Hematopoietic multipotent progenitor cell treated with erythropoietin and hydrocortisone succinate and interleukin-3 and kit ligand, for 8 days (in vitro differentiated cells): Measurements from ENCODE around the gene ZNF557.

Experiments
- DNase-seq: peaks from one replicate; pipeline ENCODE4 v3.0.0-alpha.2; 2015

ZNF557 gene

GRCh38 chr19:7076151-7076550 is 6.6 kb downstream of the ZNF557 start:
- DNase-seq, result no peak

DNA sequence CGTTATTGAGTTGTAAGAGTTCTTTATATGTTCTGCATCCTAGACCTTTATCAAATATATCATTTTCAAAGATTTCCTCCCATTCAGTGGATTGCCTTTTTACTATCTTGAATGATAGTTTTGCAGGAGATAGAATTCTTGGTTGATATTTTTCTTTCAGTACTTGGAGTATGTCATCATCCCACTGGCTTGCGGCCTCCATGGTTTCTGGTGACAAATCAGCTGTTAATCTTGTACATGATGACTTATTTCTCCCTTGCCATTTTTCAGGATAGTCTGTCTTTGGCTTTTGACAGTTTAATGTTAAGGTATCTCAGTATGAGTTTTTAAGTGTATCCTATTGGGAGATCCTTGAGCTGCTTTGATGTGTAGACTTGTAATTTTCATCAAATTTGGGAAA is 8.5 kb downstream of the ZNF557 start:
- DNase-seq, result no peak

DNA sequence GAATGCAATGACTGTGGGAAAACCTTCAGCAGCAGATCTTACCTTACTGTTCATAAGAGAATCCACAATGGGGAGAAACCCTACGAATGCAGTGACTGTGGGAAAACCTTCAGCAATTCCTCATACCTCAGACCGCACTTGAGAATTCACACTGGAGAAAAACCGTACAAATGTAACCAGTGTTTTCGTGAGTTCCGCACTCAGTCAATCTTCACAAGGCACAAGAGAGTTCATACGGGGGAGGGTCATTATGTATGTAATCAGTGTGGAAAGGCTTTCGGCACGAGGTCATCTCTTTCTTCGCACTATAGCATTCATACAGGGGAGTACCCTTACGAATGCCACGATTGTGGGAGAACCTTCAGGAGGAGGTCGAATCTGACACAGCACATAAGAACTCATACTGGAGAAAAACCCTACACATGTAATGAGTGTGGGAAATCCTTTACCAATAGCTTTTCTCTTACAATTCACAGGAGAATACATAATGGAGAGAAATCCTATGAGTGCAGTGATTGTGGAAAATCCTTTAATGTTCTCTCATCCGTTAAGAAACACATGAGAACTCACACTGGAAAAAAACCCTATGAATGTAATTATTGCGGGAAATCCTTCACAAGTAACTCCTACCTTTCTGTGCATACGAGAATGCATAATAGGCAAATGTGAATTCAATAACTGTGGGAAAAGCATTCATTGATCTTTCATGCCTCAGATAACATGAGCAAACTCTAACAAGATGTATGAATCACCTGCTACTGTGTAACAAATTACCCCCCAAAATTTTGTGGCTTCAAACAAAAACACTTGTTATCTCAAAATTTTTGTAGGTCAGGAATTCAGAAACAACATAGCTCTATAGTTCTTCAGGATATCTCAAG is 13.8 kb downstream of the ZNF557 start:
- peak; percentile 16 for DNase-seq

- DNase-seq, result no peak
Observed at GRCh38 chr19:7088999-7089398, 19.5 kb downstream of the ZNF557 start.

GRCh38 chr19:7098096-7098495 is 28.6 kb downstream of the ZNF557 start:
- peak; percentile 25 for DNase-seq

DNA sequence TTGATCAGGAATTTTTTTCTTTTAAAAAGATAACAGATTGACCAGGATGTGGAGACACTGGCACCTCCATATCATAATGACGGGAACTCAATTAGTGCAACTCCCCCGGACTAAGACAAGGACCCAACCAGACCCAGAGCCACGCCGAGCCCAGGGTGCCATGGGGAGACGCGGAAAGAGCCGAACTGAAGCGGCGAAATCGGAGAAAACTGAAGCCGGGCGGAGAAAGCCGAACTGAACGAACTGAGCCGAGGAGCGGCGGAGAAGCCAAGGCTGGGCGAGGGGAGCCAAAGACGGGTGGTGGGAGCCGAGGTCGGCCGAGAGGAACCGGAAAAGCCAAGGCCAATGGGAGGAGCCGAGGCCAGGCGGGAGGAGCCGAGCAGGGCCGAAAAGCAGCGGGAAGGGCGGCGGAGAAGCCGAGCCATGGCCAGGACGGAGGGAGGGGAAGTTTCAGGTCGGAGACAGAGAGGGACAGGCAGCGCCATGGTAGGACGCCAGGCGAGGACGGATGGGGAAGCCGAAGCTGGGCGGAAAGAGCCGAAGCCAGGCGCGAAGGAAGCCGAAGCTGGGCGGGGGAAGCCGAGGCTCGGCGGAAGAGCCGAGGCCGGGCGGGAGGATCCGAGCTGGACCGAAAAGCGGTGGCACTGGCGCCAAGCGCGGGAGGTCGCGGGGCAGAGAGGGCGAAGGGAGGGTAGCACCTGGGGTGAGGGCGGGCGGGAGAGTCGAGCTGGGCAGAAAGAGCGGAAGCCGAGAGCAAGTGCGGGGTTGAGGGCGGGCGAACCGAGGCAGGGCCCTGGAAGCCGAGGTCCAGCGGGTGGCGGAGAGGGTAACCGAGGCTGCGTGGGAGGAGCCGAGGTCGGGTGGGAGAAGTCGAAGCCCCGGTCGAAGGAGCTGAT is 29.4 kb downstream of the ZNF557 start:
- peak; percentile 90 for DNase-seq

GRCh38 chr19:7099597-7099921 is 30.1 kb downstream of the ZNF557 start:
- no peak for DNase-seq

GRCh38 chr19:7101498-7102253 is 32.2 kb downstream of the ZNF557 start:
- DNase-seq, result no peak

GRCh38 chr19:7104747-7105447 is 35.4 kb downstream of the ZNF557 start:
- DNase-seq, result no peak

GRCh38 chr19:7106711-7107657 is 37.5 kb downstream of the ZNF557 start:
- DNase-seq, result no peak

DNA sequence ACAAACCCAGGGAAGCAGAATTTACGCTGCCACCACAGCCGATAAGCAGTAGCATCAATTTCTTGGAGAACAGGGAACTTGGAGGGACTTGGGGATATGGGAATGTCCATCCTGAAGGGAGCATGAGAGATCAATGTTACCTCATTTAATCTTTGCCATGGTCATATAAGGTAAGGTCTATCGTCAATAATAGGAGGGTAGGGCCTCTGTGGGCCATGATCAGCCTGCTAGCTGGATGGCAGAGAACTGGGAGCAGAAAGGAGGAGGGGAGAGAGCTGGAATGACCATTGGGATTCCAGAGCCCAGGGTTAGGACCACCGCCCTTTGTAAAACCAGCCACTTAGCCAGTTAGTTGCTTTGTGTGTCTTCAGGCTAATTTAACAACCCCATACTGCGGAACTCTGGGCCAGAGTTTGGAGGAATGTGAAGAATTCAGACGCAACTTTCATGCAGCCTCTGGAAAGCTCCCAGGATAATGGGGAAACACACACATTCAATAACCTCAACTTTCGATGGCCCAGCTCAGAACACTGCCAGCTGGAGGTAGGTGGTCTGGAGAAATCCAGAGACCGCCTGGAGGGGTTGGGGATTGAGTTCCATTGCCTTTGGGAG is 40.3 kb downstream of the ZNF557 start:
- DNase-seq, result no peak

DNA sequence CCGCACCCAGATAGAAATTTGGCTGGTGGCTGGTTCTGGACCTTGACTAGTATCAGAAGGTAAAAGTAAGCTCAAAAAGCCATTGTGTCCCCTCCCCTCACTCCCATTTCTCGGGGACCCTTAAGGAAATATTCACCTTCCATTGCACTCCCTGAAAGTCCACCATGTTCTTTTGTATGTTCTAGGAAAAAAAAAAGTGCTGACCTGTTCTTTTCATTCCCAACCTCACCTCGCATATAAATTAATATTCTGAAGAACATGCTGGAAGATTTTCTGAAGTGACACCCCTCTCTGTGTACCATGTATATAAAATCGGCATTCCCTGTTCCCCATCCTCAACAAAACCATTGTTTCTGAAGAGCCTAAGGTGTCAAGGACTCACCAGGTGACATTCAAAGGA is 43.2 kb downstream of the ZNF557 start:
- no peak for DNase-seq

DNA sequence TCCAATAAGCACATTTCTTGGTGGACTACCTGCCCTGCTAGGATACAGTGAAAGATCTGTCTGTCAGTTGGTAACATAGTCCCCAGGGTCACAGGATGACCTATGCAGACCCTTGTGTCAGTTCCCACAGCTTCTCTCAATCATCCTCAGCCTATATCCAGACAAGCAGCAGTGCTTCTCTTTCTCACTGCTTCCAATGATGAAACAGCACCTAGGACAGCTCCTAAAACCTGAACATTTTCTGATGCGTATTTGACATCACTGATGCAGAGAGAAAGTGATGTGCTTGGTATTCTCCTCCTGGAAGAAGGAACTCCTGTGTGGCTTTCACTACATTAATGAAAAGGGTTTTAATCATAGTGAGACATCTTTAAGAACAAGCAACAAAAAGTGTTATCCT is 43.7 kb downstream of the ZNF557 start:
- DNase-seq, result no peak

DNA sequence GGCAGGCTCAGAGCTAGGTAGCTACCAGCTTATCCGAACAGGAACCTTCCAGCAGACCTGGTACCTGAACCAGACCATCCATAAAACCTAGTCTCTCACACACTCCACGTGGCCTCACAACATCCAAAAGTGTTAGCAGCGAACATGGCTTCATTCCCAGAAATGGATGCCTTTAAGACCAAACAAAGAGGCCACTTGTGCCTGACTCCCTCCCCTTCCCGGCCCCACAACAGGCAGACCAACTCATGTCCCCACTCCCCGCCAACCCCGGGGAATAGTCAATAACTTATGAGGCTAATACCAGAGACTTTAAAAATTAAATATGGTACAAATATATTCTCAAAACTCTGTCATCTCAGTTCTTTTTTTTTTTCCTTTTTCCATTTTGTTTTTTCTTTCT is 46.2 kb downstream of the ZNF557 start:
- no peak for DNase-seq

GRCh38 chr19:7117248-7117647 is 47.7 kb downstream of the ZNF557 start:
- no peak for DNase-seq

DNA sequence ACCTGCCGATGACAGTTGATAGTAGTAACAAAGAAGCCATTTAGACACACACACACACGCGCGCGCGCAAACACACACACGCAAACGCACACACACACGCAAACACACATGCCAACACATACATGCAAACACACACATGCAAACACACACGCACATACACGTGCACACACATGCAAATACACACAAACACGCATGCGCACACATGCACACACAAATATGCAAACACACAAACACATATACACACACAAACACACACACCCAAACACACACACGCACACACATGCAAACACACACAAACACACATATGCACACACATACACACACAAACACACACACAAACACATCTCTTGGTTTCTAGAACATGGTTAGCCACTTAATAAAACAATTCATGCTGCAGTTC is 50.1 kb downstream of the ZNF557 start:
- no peak for DNase-seq

DNA sequence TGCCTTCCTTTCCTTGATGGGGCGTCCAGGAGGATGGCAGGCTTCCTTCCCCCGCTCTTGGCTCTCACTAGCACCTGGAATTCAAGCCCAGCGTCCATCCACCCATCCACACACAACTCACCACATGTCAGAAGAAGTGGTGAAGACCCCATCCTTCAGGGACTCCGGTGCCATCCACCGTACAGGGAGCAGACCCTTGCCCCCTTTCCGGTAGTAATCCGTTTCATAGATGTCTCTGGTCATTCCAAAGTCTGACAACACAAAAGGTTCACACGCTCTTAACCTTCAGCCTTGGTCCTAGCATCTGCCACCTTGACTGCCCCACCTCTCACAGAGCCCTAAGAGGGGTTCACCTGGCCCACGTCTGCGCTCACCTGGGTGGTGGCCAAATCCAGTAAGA is 51.0 kb downstream of the ZNF557 start:
- no peak for DNase-seq

- DNase-seq, result no peak
Observed at GRCh38 chr19:7122701-7123100, 53.2 kb downstream of the ZNF557 start.

DNA sequence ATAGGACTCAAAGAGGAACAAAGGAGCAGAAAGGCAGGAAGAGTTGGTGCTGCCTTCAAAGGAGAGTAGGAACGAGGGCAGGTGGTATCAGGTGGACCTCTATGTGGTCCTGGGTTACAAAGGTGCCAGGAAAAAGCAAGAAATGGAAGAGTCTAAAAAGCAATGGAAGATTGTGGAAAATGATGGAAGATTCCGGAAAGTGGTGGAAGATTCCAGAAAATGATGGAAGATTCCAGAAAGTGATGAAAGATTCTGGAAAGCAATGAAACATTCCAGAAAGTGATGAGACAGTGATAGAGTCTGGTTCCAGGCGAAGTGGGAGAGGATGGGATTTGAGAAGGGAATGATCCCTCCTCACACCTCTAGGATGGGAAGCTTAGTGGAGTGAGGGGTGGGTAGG is 55.3 kb downstream of the ZNF557 start:
- no peak for DNase-seq

DNA sequence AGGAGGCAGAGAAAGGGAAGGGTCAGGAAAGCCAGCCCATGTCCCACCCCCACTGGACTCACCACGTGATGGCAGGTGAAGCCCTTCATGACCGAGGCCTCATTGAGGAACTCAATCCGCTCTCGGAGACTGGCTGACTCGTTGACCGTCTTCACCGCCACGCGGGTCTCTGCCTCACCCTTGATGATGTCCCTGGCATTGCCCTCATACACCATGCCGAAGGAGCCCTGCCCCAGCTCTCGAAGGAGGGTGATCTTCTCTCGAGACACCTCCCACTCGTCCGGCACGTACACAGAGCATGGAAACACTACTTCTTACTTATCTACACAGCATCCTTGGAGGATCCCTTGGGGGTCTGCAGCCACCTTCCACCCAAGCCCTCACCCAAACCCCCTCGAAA is 55.7 kb downstream of the ZNF557 start:
- no peak for DNase-seq

- no peak for DNase-seq
Observed at GRCh38 chr19:7126132-7126531, 56.6 kb downstream of the ZNF557 start.
